Epidermal melanocyte (primary cell): ENCODE measurements around the gene SYNGR2.
A peak's percentile ranks its signal among the peaks of the same experiment; 100 is the strongest.
"Not testable (repeated sequence)": the region's sequence is repeated elsewhere in the genome, so short reads cannot be mapped to it uniquely, and the experiment has no call there.

ENCODE experiments used
- DNase-seq: peaks from one replicate; pipeline ENCODE4 v3.0.0; 2011; ENCODE audit warnings: low spot score; ENCODE audit not compliant: insufficient read length

SYNGR2 gene

GRCh38 chr17:78130090-78130436 lies 38.3 kb upstream of the SYNGR2 start:
- DNase-seq: no peak

GRCh38 chr17:78130437-78131101 lies 37.8 kb upstream of the SYNGR2 start, which contains the start of gene TMC8:
TSS of gene TMC8 (plus strand) at chr17:78130771. CDS start at chr17:78131589, 818 bp downstream.
- peak; percentile 42 for DNase-seq

GRCh38 chr17:78131172-78132083 lies 37.0 kb upstream of the SYNGR2 start:
- DNase-seq: no peak

GRCh38 chr17:78132084-78132676 lies 36.2 kb upstream of the SYNGR2 start:
- no peak for DNase-seq

GRCh38 chr17:78132767-78133178 lies 35.6 kb upstream of the SYNGR2 start:
- no peak for DNase-seq

GRCh38 chr17:78133179-78133951 lies 35.0 kb upstream of the SYNGR2 start:
- no peak for DNase-seq

GRCh38 chr17:78133971-78134898 lies 34.1 kb upstream of the SYNGR2 start:
- no peak for DNase-seq

GRCh38 chr17:78134899-78135385 lies 33.4 kb upstream of the SYNGR2 start:
- DNase-seq: no peak

- no peak for DNase-seq
Measured at GRCh38 chr17:78135858-78136500, 32.4 kb upstream of the SYNGR2 start.

GRCh38 chr17:78137392-78138203 lies 30.8 kb upstream of the SYNGR2 start:
- DNase-seq: no peak

GRCh38 chr17:78138204-78139060 lies 29.9 kb upstream of the SYNGR2 start:
- no peak for DNase-seq

- not testable (repeated sequence) for DNase-seq
Measured at GRCh38 chr17:78139861-78140168, 28.6 kb upstream of the SYNGR2 start.

- DNase-seq: no peak
Measured at GRCh38 chr17:78140169-78141051, 28.0 kb upstream of the SYNGR2 start.

GRCh38 chr17:78141437-78142118 lies 26.8 kb upstream of the SYNGR2 start:
- DNase-seq: no peak

GRCh38 chr17:78142119-78142861 lies 26.1 kb upstream of the SYNGR2 start:
- no peak for DNase-seq
